Measurements from ENCODE around the gene UBE2Z.
A peak's percentile ranks its signal among the peaks of the same experiment; 100 is the strongest.

The UBE2Z gene

GRCh38 chr17:48907713-48908046 lies 527 bp upstream of the UBE2Z start:
- TF ChIP-seq REST (IDR thresholded peaks at IDR 0.05; ENCODE audit: insufficient replicate concordance, low read depth) (no peak), GABPA (IDR thresholded peaks at IDR 0.05; ENCODE audit: low read depth) (no peak), CTCF (IDR thresholded peaks at IDR 0.05; ENCODE audit: insufficient read depth, low read length) (no peak), SPI1 (IDR thresholded peaks at IDR 0.05; ENCODE audit: borderline replicate concordance, low read depth) (no peak), POLR2AphosphoS5 (IDR thresholded peaks at IDR 0.05; ENCODE audit: low read depth) (no peak)
- H3K27me3 ChIP-seq (ENCODE audit: insufficient read depth, poor library complexity, severe bottlenecking): no peaks in the 10 kb centered on the region
- DNase-seq (ENCODE audit: low read depth in 1 of 2, low spot score in 1 of 2): no peak
- H3K27ac ChIP-seq (replicated peaks): peak overlapping the region; percentile 92
- peak overlapping the region; percentile 87 for H3K4me3 ChIP-seq (replicated peaks; ENCODE audit: insufficient read depth, low read length)

GRCh38 chr17:48908853-48909394 lies 717 bp downstream of the UBE2Z start:
- Histone ChIP-seq H3K27ac (replicated peaks) (peak overlapping the region; percentile 92), H3K27me3 (ENCODE audit: insufficient read depth, poor library complexity, severe bottlenecking) (no peaks in the 10 kb centered on the region), H3K4me3 (replicated peaks; ENCODE audit: insufficient read depth, low read length) (peak overlapping the region; percentile 87)
- TF ChIP-seq CTCF (IDR thresholded peaks at IDR 0.05; ENCODE audit: insufficient read depth, low read length) (no peak), POLR2AphosphoS5 (IDR thresholded peaks at IDR 0.05; ENCODE audit: low read depth) (no peak), GABPA (IDR thresholded peaks at IDR 0.05; ENCODE audit: low read depth) (no peak), REST (IDR thresholded peaks at IDR 0.05; ENCODE audit: insufficient replicate concordance, low read depth) (no peak), SPI1 (IDR thresholded peaks at IDR 0.05; ENCODE audit: borderline replicate concordance, low read depth) (no peak)
- DNase-seq (ENCODE audit: low read depth in 1 of 2, low spot score in 1 of 2): peak; percentile 69 to 76

- no peak overlapping the region for H3K4me3 ChIP-seq (replicated peaks; ENCODE audit: insufficient read depth, low read length)
- no peaks in the 10 kb centered on the region for H3K27me3 ChIP-seq (ENCODE audit: insufficient read depth, poor library complexity, severe bottlenecking)
- no peak for DNase-seq (ENCODE audit: low read depth in 1 of 2, low spot score in 1 of 2)
- TF ChIP-seq SPI1 (IDR thresholded peaks at IDR 0.05; ENCODE audit: borderline replicate concordance, low read depth) (no peak), REST (IDR thresholded peaks at IDR 0.05; ENCODE audit: insufficient replicate concordance, low read depth) (no peak)
- no peak overlapping the region for H3K27ac ChIP-seq (replicated peaks)
Measured at GRCh38 chr17:48909783-48910182, 1.6 kb downstream of the UBE2Z start.
